Activated CD4-positive, alpha-beta T cell treated with anti-CD3 and anti-CD28 coated beads for 48 hours (primary cell): Measurements from ENCODE around the gene ZBTB17.
"Not testable (repeated sequence)": the region's sequence is repeated elsewhere in the genome, so short reads cannot be mapped to it uniquely, and the experiment has no call there.

Source experiments
- DNase-seq: peaks from one replicate; pipeline ENCODE4 v3.0.0-alpha.2; 2020

The ZBTB17 gene

GRCh38 chr1:15985611-15986297 lies 9.9 kb upstream of the ZBTB17 start:
- no peak for DNase-seq

- DNase-seq = no peak
Measured at GRCh38 chr1:15983275-15983674, 7.4 kb upstream of the ZBTB17 start.

- no peak for DNase-seq
Measured at GRCh38 chr1:15981679-15982078, 5.8 kb upstream of the ZBTB17 start.

- not testable (repeated sequence) for DNase-seq
Measured at GRCh38 chr1:15977947-15978346, 2.0 kb upstream of the ZBTB17 start.

- peak; percentile 83 for DNase-seq
Measured at GRCh38 chr1:15975358-15975804, 520 bp downstream of the ZBTB17 start.

GRCh38 chr1:15974855-15975254 lies 1.0 kb downstream of the ZBTB17 start:
- DNase-seq = peak; percentile 50

GRCh38 chr1:15973772-15974171 lies 2.1 kb downstream of the ZBTB17 start:
- DNase-seq = no peak

GRCh38 chr1:15972409-15972808 lies 3.5 kb downstream of the ZBTB17 start:
- no peak for DNase-seq

GRCh38 chr1:15970911-15971310 lies 5.0 kb downstream of the ZBTB17 start:
- no peak for DNase-seq

- DNase-seq = no peak
Measured at GRCh38 chr1:15969321-15969880, 6.5 kb downstream of the ZBTB17 start.

- DNase-seq = no peak
Measured at GRCh38 chr1:15968172-15968571, 7.7 kb downstream of the ZBTB17 start.

GRCh38 chr1:15966956-15967344 lies 9.0 kb downstream of the ZBTB17 start:
- no peak for DNase-seq

GRCh38 chr1:15966081-15966955 lies 9.6 kb downstream of the ZBTB17 start:
- peak; percentile 90 for DNase-seq

GRCh38 chr1:15965228-15965767 lies 10.6 kb downstream of the ZBTB17 start:
- peak; percentile 42 for DNase-seq

GRCh38 chr1:15963968-15964648 lies 11.8 kb downstream of the ZBTB17 start:
- no peak for DNase-seq

- no peak for DNase-seq
Measured at GRCh38 chr1:15963363-15963967, 12.4 kb downstream of the ZBTB17 start.

- DNase-seq = no peak
Measured at GRCh38 chr1:15962671-15963362, 13.1 kb downstream of the ZBTB17 start.

GRCh38 chr1:15962176-15962575 lies 13.7 kb downstream of the ZBTB17 start:
- DNase-seq = no peak

GRCh38 chr1:15961492-15961891 lies 14.4 kb downstream of the ZBTB17 start:
- DNase-seq = no peak

- DNase-seq = no peak
Measured at GRCh38 chr1:15960808-15961207, 15.1 kb downstream of the ZBTB17 start.

- peak; percentile 47 for DNase-seq
Measured at GRCh38 chr1:15959827-15960446, 16.0 kb downstream of the ZBTB17 start.
